Uterus (tissue), 4 donors: ENCODE results near the gene ATP4A. TPM values are rescaled to one million over a fixed set of nuclear protein-coding genes. Genes with fewer than 3 reads are reported as not detected.

Experiments used
- DNase-seq, 2 donors: peaks; one replicate each; pipeline ENCODE4 v3.0.0-alpha.2; 2019 to 2020
- H3K27ac ChIP-seq, 2 donors: fragments of 200-600 bp; sonication (generic); 1 replicate in 1 of 2; 2 replicates in 1 of 2; pipeline ENCODE4 v1.5.1; 2016 to 2018
- H3K27me3 ChIP-seq, 2 donors: fragments of 200-600 bp; sonication (generic); one replicate each; pipeline ENCODE4 v1.5.1; 2018 to 2019; ENCODE audit warnings: control low read depth in 1 of 2
- H3K36me3 ChIP-seq, 2 donors: fragments of 200-600 bp; sonication (generic); one replicate each; pipeline ENCODE4 v1.5.1; 2019; ENCODE audit warnings: control low read depth in 1 of 2
- H3K4me1 ChIP-seq, 2 donors: fragments of 200-600 bp; sonication (generic); one replicate each; pipeline ENCODE4 v1.5.1; 2018 to 2019; ENCODE audit warnings: control low read depth in 1 of 2
- H3K4me3 ChIP-seq, 2 donors: fragments of 200-600 bp; sonication (generic); 1 replicate in 1 of 2; 2 replicates in 1 of 2; pipeline ENCODE4 v1.5.1; 2018 to 2019; ENCODE audit warnings: mild to moderate bottlenecking in 1 of 2
- H3K9me3 ChIP-seq, 2 donors: fragments of 200-600 bp; sonication (generic); one replicate each; pipeline ENCODE4 v1.5.1; 2019; ENCODE audit warnings: control low read depth in 1 of 2
- CTCF ChIP-seq, 4 experiments: fragments of 200-600 bp in 2 of 4; fragments of 450-650 bp in 2 of 4; sonication (generic) in 2 of 4; IDR thresholded peaks; one replicate each; pipeline ENCODE4 v1.5.1; 2016 to 2019; ENCODE audit warnings: antibody characterized with exemption in 4 of 4, mild to moderate bottlenecking in 2 of 4, moderate library complexity in 1 of 4
- POLR2A ChIP-seq, 2 donors: fragments of 450-650 bp; IDR thresholded peaks; one replicate each; pipeline ENCODE4 v1.6.1; 2016; ENCODE audit warnings: antibody characterized with exemption in 2 of 2, mild to moderate bottlenecking in 1 of 2, moderate library complexity in 1 of 2
- intact Hi-C: fragments of 100-400 bp; cut with DNase I; formaldehyde crosslinking; loops from one replicate; pipeline ENCODE4 v1.15.1; 2023; ENCODE audit warnings: low total_unique reads
- total RNA-seq, 4 donors: library from RNA; depleted of rRNA in 3 of 4; stranded (reverse); fragments of >200 nt in 3 of 4; gene quantifications; one replicate each; pipeline versions ENCODE4 v1.1.0 to v1.2.4, GENCODE V29; 2014 to 2023
- donor health status: DM: yes; HTN: yes; CAD: no.

ATP4A gene
- total RNA-seq, 4 donors from 2014 or later, result 0.14 TPM; not detected in 3

GRCh38 chr19:35501684-35502083 lies 61.8 kb downstream of the ATP4A start:
- no peaks in the 10 kb centered on the region for H3K9me3 ChIP-seq
- no peak overlapping the region for H3K4me3 ChIP-seq
- no peak for TF ChIP-seq POLR2A (IDR thresholded peaks at IDR 0.05)
- intact Hi-C loops, result no loop called here
- no peak overlapping the region for H3K27ac ChIP-seq
- peak in 1 of 2 donors; percentile 34 for DNase-seq
- H3K27me3 ChIP-seq, result no peaks in the 10 kb centered on the region
- H3K36me3 ChIP-seq, result no peaks in the 10 kb centered on the region
- H3K4me1 ChIP-seq, result no peaks in the 10 kb centered on the region

- H3K4me1 ChIP-seq, result no peaks in the 10 kb centered on the region
- TF ChIP-seq CTCF (IDR thresholded peaks at IDR 0.05), result no peak
- TF ChIP-seq POLR2A (IDR thresholded peaks at IDR 0.05), result no peak
- intact Hi-C loops, result no loop called here
Measured at GRCh38 chr19:35500611-35501010, 62.8 kb downstream of the ATP4A start.

More at GRCh38 chr19:35500611-35501010, 62.8 kb downstream of the ATP4A start:
- Histone ChIP-seq H3K27ac (no peak overlapping the region), H3K36me3 (no peaks in the 10 kb centered on the region), H3K27me3 (no peaks in the 10 kb centered on the region), H3K4me3 (no peak overlapping the region), H3K9me3 (no peaks in the 10 kb centered on the region)
- no peak for DNase-seq

Other genes with a start within 250 kb of the ATP4A start
- gene CD22, start 234.5 kb downstream of the ATP4A start, total RNA-seq, result 1 to 10 TPM in 2 of 4 donors, under 1 TPM in 2; under 0.01 to 9.4 (median 1.3) TPM
- gene FFAR1, start 215.8 kb downstream of the ATP4A start, total RNA-seq, result under 1 TPM in 1 of 4 donors, not detected in 3; 0.21 TPM
- not detected for gene FFAR3, start 205.2 kb downstream of the ATP4A start, total RNA-seq
- gene GPR42, start 192.6 kb downstream of the ATP4A start, total RNA-seq, result not detected
- gene FFAR2, start 115.4 kb downstream of the ATP4A start, total RNA-seq, result under 1 TPM in 2 of 4 donors, not detected in 2; 0.21 TPM
- gene KRTDAP, start 73.2 kb downstream of the ATP4A start, total RNA-seq, result not detected
- 10 to 100 TPM in 3 of 4 donors, 1 to 10 TPM in 1; 4.4 to 73.7 (median 39.5) TPM for gene DMKN, start 50.0 kb downstream of the ATP4A start, total RNA-seq
- gene SBSN, start 35.3 kb downstream of the ATP4A start, total RNA-seq, result under 1 TPM in 1 of 4 donors, not detected in 3; 0.37 TPM
- not detected for gene GAPDHS, start 30.2 kb downstream of the ATP4A start, total RNA-seq
- 100 to 1,000 TPM in 1 of 4 donors, 10 to 100 TPM in 3; 34.6 to 111 (median 50.0) TPM for gene TMEM147, start 18.0 kb downstream of the ATP4A start, total RNA-seq
- not detected for gene PMIS2, start 22.5 kb upstream of the ATP4A start, total RNA-seq
- gene HAUS5, start 49.1 kb upstream of the ATP4A start, total RNA-seq, result 10 to 100 TPM in 3 of 4 donors, 1 to 10 TPM in 1; 6.1 to 37.9 (median 17.7) TPM
- gene RBM42, start 65.4 kb upstream of the ATP4A start, total RNA-seq, result 10 to 100 TPM; 23.8 to 60.0 (median 31.5) TPM
- 1 to 10 TPM in 1 of 4 donors, under 1 TPM in 1, not detected in 2; 0.48 to 1.6 TPM for gene ETV2, start 78.1 kb upstream of the ATP4A start, total RNA-seq
- 100 to 1,000 TPM in 3 of 4 donors, 10 to 100 TPM in 1; 47.4 to 344 (median 208) TPM for gene COX6B1, start 84.7 kb upstream of the ATP4A start, total RNA-seq
- under 1 TPM in 1 of 4 donors, not detected in 3; 0.91 TPM for gene UPK1A, start 102.9 kb upstream of the ATP4A start, total RNA-seq
- not detected for gene ZBTB32, start 140.9 kb upstream of the ATP4A start, total RNA-seq
- gene KMT2B, start 154.3 kb upstream of the ATP4A start, total RNA-seq, result 10 to 100 TPM in 3 of 4 donors, 1 to 10 TPM in 1; 5.0 to 60.8 (median 16.8) TPM
- 1 to 10 TPM in 3 of 4 donors, under 1 TPM in 1; 0.77 to 5.3 (median 2.2) TPM for gene IGFLR1, start 178.8 kb upstream of the ATP4A start, total RNA-seq
- gene U2AF1L4, start 181.8 kb upstream of the ATP4A start, total RNA-seq, result 100 to 1,000 TPM in 1 of 4 donors, 10 to 100 TPM in 2, 1 to 10 TPM in 1; 6.5 to 116 (median 19.5) TPM
- 10 to 100 TPM in 3 of 4 donors, 1 to 10 TPM in 1; 5.3 to 37.3 (median 18.8) TPM for gene PSENEN, start 182.0 kb upstream of the ATP4A start, total RNA-seq
- 10 to 100 TPM in 3 of 4 donors, 1 to 10 TPM in 1; 6.8 to 31.6 (median 16.9) TPM for gene LIN37, start 184.9 kb upstream of the ATP4A start, total RNA-seq
- gene HSPB6, start 193.4 kb upstream of the ATP4A start, total RNA-seq, result 100 to 1,000 TPM in 3 of 4 donors, 10 to 100 TPM in 1; 24.5 to 217 (median 134) TPM
- 10 to 100 TPM in 1 of 4 donors, 1 to 10 TPM in 3; 1.0 to 52.6 (median 4.1) TPM for gene PROSER3, start 194.5 kb upstream of the ATP4A start, total RNA-seq
- 10 to 100 TPM in 2 of 4 donors, 1 to 10 TPM in 1, under 1 TPM in 1; 0.26 to 43.4 (median 8.9) TPM for gene ARHGAP33, start 211.9 kb upstream of the ATP4A start, total RNA-seq
- not detected for gene PRODH2, start 249.2 kb upstream of the ATP4A start, total RNA-seq